A549 (cell line): ENCODE measurements around the gene CTIF. TPM values are rescaled to one million over a fixed set of nuclear protein-coding genes. Genes with fewer than 3 reads are reported as not detected.

Source experiments
- ATAC-seq, 2 experiments: fragments of 200-7000 bp in 1 of 2; fragments of >200 bp in 1 of 2; cut with Nextera tagmentation in 1 of 2; cut with Tn5 transposase in 1 of 2; 3 replicates each; pipeline versions ENCODE4 v1.8.0 to v1.9.1; 2018 to 2020; ENCODE audit warnings: mild to moderate bottlenecking in 1 of 2, moderate library complexity in 1 of 2
- CTCF ChIA-PET: fragments of 300-600 bp; sonication (Branson Sonifier 250); formaldehyde crosslinking; extraction: SDS; loops from one replicate; lab custom pipeline; 2021; ENCODE audit warnings: antibody characterized with exemption, inconsistent platforms; lab: Yijun Ruan, JAX
- POLR2A ChIA-PET: fragments of 350-600 bp; formaldehyde crosslinking; extraction: SDS; loops from one replicate; lab custom pipeline; 2021; ENCODE audit warnings: antibody characterized with exemption, inconsistent platforms; lab: Yijun Ruan, JAX
- DNase-seq, 2 experiments: peaks; one replicate each; pipeline versions ENCODE4 v3.0.0 to v3.0.0-alpha.2; 2011 to 2016; ENCODE audit warnings: low read depth in 1 of 2, low spot score in 1 of 2
- FAIRE-seq: peaks from 2 replicates; lab custom pipeline; 2011; peaks lifted over from hg19 to GRCh38; lab: Jason Lieb, UNC
- H3K27ac ChIP-seq, 2 experiments: fragments of >200 bp; sonication (Bioruptor Twin); formaldehyde crosslinking; 3 replicates each; pipeline ENCODE4 v1.5.1; 2016 to 2017
- H3K4me1 ChIP-seq: fragments of >200 bp; sonication (Bioruptor Twin); formaldehyde crosslinking; 3 replicates; pipeline ENCODE4 v1.6.1; 2016
- H3K4me2 ChIP-seq: fragments of >200 bp; sonication (Bioruptor Twin); formaldehyde crosslinking; 3 replicates; pipeline ENCODE4 v1.6.1; 2016
- H3K4me3 ChIP-seq: fragments of >200 bp; sonication (Bioruptor Twin); formaldehyde crosslinking; 3 replicates; pipeline ENCODE4 v1.5.1; 2016
- H3K9me3 ChIP-seq: fragments of >200 bp; sonication (Bioruptor Twin); formaldehyde crosslinking; 3 replicates; pipeline ENCODE4 v1.6.1; 2016
- BHLHE40 ChIP-seq: IDR thresholded peaks from 2 replicates; pipeline ENCODE4 v1.6.1; 2012; ENCODE audit warnings: low read depth, low read length, inconsistent platforms
- CEBPB ChIP-seq, 2 experiments: fragments of >200 bp in 1 of 2; sonication (Bioruptor Twin) in 1 of 2; formaldehyde crosslinking in 1 of 2; IDR thresholded peaks; 2 replicates each; pipeline ENCODE4 v1.6.1; 2012 to 2016
- CHD2 ChIP-seq: fragments of 150-350 bp; IDR thresholded peaks from 2 replicates; pipeline ENCODE4 v1.6.1; 2014; ENCODE audit warnings: low read length; ENCODE audit not compliant: partially characterized antibody
- CHD4 ChIP-seq: fragments of 200-600 bp; sonication (generic); IDR thresholded peaks from 2 replicates; pipeline ENCODE4 v1.6.1; 2016; ENCODE audit warnings: antibody characterized with exemption, mild to moderate bottlenecking, borderline replicate concordance
- EHMT2 ChIP-seq: fragments of 200-600 bp; sonication (generic); IDR thresholded peaks from 2 replicates; pipeline ENCODE4 v1.6.1; 2016; ENCODE audit warnings: antibody characterized with exemption, low read depth, mild to moderate bottlenecking, moderate library complexity
- ESRRA ChIP-seq: fragments of 150-350 bp; IDR thresholded peaks from 2 replicates; pipeline ENCODE4 v1.6.1; 2014; ENCODE audit warnings: mild to moderate bottlenecking, low read length, borderline replicate concordance
- GATA3 ChIP-seq: IDR thresholded peaks from 2 replicates; pipeline ENCODE4 v1.6.1; 2012; ENCODE audit warnings: borderline replicate concordance
- HMGXB4 ChIP-seq: fragments of 250-450 bp; sonication (Bioruptor Pico); IDR thresholded peaks from 2 replicates; pipeline ENCODE4 v1.5.0; 2021; ENCODE audit warnings: mild to moderate bottlenecking, moderate library complexity, borderline replicate concordance
- HOXA7 ChIP-seq: fragments of 250-450 bp; sonication (Bioruptor Pico); IDR thresholded peaks from 2 replicates; pipeline ENCODE4 v1.5.0; 2020; ENCODE audit warnings: mild to moderate bottlenecking, moderate library complexity
- HOXB13 ChIP-seq: fragments of 250-450 bp; sonication (Bioruptor Pico); IDR thresholded peaks from 2 replicates; pipeline ENCODE4 v1.5.0; 2020; ENCODE audit warnings: low read depth, mild to moderate bottlenecking, moderate library complexity
- HOXB5 ChIP-seq: fragments of 250-450 bp; sonication (Bioruptor Pico); IDR thresholded peaks from 2 replicates; pipeline ENCODE4 v1.5.0; 2020; ENCODE audit warnings: mild to moderate bottlenecking, moderate library complexity
- JUN ChIP-seq, 2 experiments: fragments of >200 bp; sonication (Bioruptor Twin); formaldehyde crosslinking; IDR thresholded peaks; 2 replicates in 1 of 2; 3 replicates in 1 of 2; pipeline ENCODE4 v1.6.1; 2016 to 2017
- KDM5A ChIP-seq: fragments of 200-600 bp; sonication (generic); IDR thresholded peaks from 2 replicates; pipeline ENCODE4 v1.6.1; 2016; ENCODE audit warnings: antibody characterized with exemption, mild to moderate bottlenecking
- MAFK ChIP-seq: fragments of 450-650 bp; IDR thresholded peaks from 2 replicates; pipeline ENCODE4 v1.6.1; 2014; ENCODE audit not compliant: partially characterized antibody
- MAX ChIP-seq: IDR thresholded peaks from 2 replicates; pipeline ENCODE4 v1.6.1; 2012
- NFE2L2 ChIP-seq: fragments of 150-350 bp; conservative IDR thresholded peaks from 2 replicates; pipeline ENCODE4 v1.6.1; 2014; ENCODE audit warnings: low read length
- NR3C1 ChIP-seq: fragments of >200 bp; sonication (Bioruptor Twin); formaldehyde crosslinking; IDR thresholded peaks from 3 replicates; pipeline ENCODE4 v1.6.1; 2017
- POLR2A ChIP-seq: IDR thresholded peaks from 2 replicates; pipeline ENCODE4 v1.6.1; 2012; ENCODE audit warnings: mild to moderate bottlenecking, low read length
- RARB ChIP-seq: fragments of 250-450 bp; sonication (Bioruptor Pico); IDR thresholded peaks from 2 replicates; pipeline ENCODE4 v1.8.0; 2021; ENCODE audit warnings: mild to moderate bottlenecking, moderate library complexity
- REST ChIP-seq: fragments of 200-600 bp; sonication (generic); IDR thresholded peaks from 2 replicates; pipeline ENCODE4 v1.6.1; 2016; ENCODE audit warnings: antibody characterized with exemption, mild to moderate bottlenecking, moderate library complexity
- RNF2 ChIP-seq: fragments of 200-600 bp; sonication (generic); IDR thresholded peaks from 2 replicates; pipeline ENCODE4 v1.6.1; 2016; ENCODE audit warnings: low read depth, mild to moderate bottlenecking, antibody characterized with exemption, moderate library complexity, borderline replicate concordance
- SREBF2 ChIP-seq: fragments of 450-650 bp; IDR thresholded peaks from 2 replicates; pipeline ENCODE4 v1.6.1; 2014; ENCODE audit warnings: mild to moderate bottlenecking, moderate library complexity
- USF2 ChIP-seq: fragments of 450-650 bp; IDR thresholded peaks from 2 replicates; pipeline ENCODE4 v1.6.1; 2014; ENCODE audit warnings: antibody characterized with exemption
- ZNF302 ChIP-seq: fragments of 250-450 bp; sonication (Bioruptor Pico); IDR thresholded peaks from 2 replicates; pipeline ENCODE4 v1.9.0; 2021; ENCODE audit warnings: inconsistent platforms, mild to moderate bottlenecking, moderate library complexity
- WGBS: methylation state at CpG from one replicate; pipeline ENCODE4 v1.1.6; 2017; ENCODE audit errors: missing lambda C conversion rate; 5-methylcytosine and 5-hydroxymethylcytosine counted together
- polyA plus RNA-seq, 4 experiments: library from polyadenylated mRNA; depleted of rRNA in 3 of 4; stranded (reverse); fragments of >200 nt; fragmentation: RNase III in 1 of 4; extraction: RNeasy Plus Mini Kit Qiagen cat#74134 plus additional on column Dnase treatment in 1 of 4; gene quantifications; 2 replicates in 3 of 4; 3 replicates in 1 of 4; pipeline ENCODE4 v1.2.3, GENCODE V29; 2011 to 2017

The CTIF gene
- polyA plus RNA-seq, 2 of the 4 experiments (the other 2 are of a cell fraction) = 17.0 to 24.7 TPM

- Histone ChIP-seq H3K9me3 (no peaks in the 10 kb centered on the region), H3K4me2 (no peak overlapping the region), H3K27ac (no peak overlapping the region), H3K4me1 (no peaks in the 10 kb centered on the region), H3K4me3 (no peak overlapping the region)
- WGBS = 86% methylated on average over 9 of the region's 9 CpGs
- POLR2A ChIA-PET = no interaction called here
- TF ChIP-seq HOXB13 (CRISPR knock-in tag) (no peak), RNF2 (no peak), CEBPB (IDR thresholded peaks at IDR 0.05) (no peak), NFE2L2 (no peak), JUN (IDR thresholded peaks at IDR 0.05) (no peak), ZNF302 (no peak), BHLHE40 (no peak), CHD2 (no peak), HMGXB4 (CRISPR knock-in tag) (no peak), MAX (no peak)
- CTCF ChIA-PET = interaction anchor here (1.5 kb wide), 1 partner anchor 9 kb away, joined by 4 read pairs; no protein-coding TSS in a partner anchor
- DNase-seq (no peak), ATAC-seq (no peak), FAIRE-seq (no peak)
These were observed 163.7 kb downstream of the CTIF start for GRCh38 chr18:48702346-48703027.

- Histone ChIP-seq H3K27ac (no peak overlapping the region), H3K4me1 (no peaks in the 10 kb centered on the region), H3K4me3 (no peak overlapping the region), H3K9me3 (no peaks in the 10 kb centered on the region), H3K4me2 (no peak overlapping the region)
- 40% methylated on average over 1 of the region's 1 CpG for WGBS
- no peak for ATAC-seq
- ChIA-PET POLR2A (no interaction called here), CTCF (interaction anchor here (1.2 to 1.5 kb wide), 2 partner anchors 9 to 74 kb away, joined by 3 to 4 read pairs; no protein-coding TSS in a partner anchor)
- no peak for TF ChIP-seq POLR2A
- TF ChIP-seq GATA3 = no peak
- TF ChIP-seq KDM5A = no peak
- TF ChIP-seq EHMT2 = no peak
- no peak for TF ChIP-seq RARB (CRISPR knock-in tag)
- TF ChIP-seq ZNF302 = no peak
- TF ChIP-seq USF2 = no peak
- TF ChIP-seq ESRRA = no peak
- DNase-seq = no peak
- no peak for FAIRE-seq
These were observed 164.2 kb downstream of the CTIF start for GRCh38 chr18:48703028-48703386.

- FAIRE-seq = no peak
- no peak overlapping the region for H3K4me3 ChIP-seq
- 77% methylated on average over 3 of the region's 4 CpGs for WGBS
- TF ChIP-seq HOXA7 (CRISPR knock-in tag) = no peak
- no peak for TF ChIP-seq MAFK
- TF ChIP-seq NFE2L2 = no peak
- no peak for TF ChIP-seq NR3C1
- TF ChIP-seq SREBF2 = no peak
- TF ChIP-seq HOXB5 (CRISPR knock-in tag) = no peak
- no peak for TF ChIP-seq REST
- TF ChIP-seq CHD4 = no peak
- no peaks in the 10 kb centered on the region for H3K9me3 ChIP-seq
- no peak overlapping the region for H3K4me2 ChIP-seq
- ChIA-PET POLR2A (no interaction called here), CTCF (interaction anchor here (1.2 to 1.5 kb wide), 2 partner anchors 8 to 73 kb away, joined by 3 to 4 read pairs; no protein-coding TSS in a partner anchor)
- no peak overlapping the region for H3K27ac ChIP-seq
- H3K4me1 ChIP-seq = no peaks in the 10 kb centered on the region
- ATAC-seq = no peak
- DNase-seq = no peak
These were observed 164.6 kb downstream of the CTIF start for GRCh38 chr18:48703418-48703817.
